IPS-15b (cell line): ENCODE results near the gene KLF16.
A peak's percentile ranks its signal among the peaks of the same experiment; 100 is the strongest.

Experiments used
- H3K27me3 ChIP-seq: one replicate; pipeline ENCODE4 v1.6.1; 2013; ENCODE audit warnings: low read length; ENCODE audit not compliant: control insufficient read depth, insufficient read depth
- H3K36me3 ChIP-seq: one replicate; pipeline ENCODE4 v1.6.1; 2013; ENCODE audit warnings: low read length; ENCODE audit not compliant: control insufficient read depth, insufficient read depth
- H3K4me1 ChIP-seq: one replicate; pipeline ENCODE4 v1.6.1; 2013; ENCODE audit warnings: mild to moderate bottlenecking, low read length; ENCODE audit not compliant: control insufficient read depth, insufficient read depth
- H3K4me3 ChIP-seq: one replicate; pipeline ENCODE4 v1.5.1; 2013; ENCODE audit warnings: low read depth, low read length
- H3K9ac ChIP-seq: one replicate; pipeline ENCODE4 v1.6.1; 2013; ENCODE audit warnings: low read depth, mild to moderate bottlenecking, low read length
- H3K9me3 ChIP-seq: one replicate; pipeline ENCODE4 v1.6.1; 2013; ENCODE audit warnings: mild to moderate bottlenecking, low read length; ENCODE audit not compliant: control insufficient read depth, insufficient read depth

KLF16 gene

GRCh38 chr19:1874554-1875185 lies 11.3 kb upstream of the KLF16 start:
- no peak overlapping the region for H3K9ac ChIP-seq
- H3K27me3 ChIP-seq: no peaks in the 10 kb centered on the region
- H3K9me3 ChIP-seq: no peaks in the 10 kb centered on the region
- H3K4me1 ChIP-seq: no peaks in the 10 kb centered on the region
- peaks cover 7% of the 10 kb centered on the region for H3K36me3 ChIP-seq
- H3K4me3 ChIP-seq: peak overlapping the region; percentile 89

- Histone ChIP-seq H3K9me3 (no peaks in the 10 kb centered on the region), H3K4me1 (no peaks in the 10 kb centered on the region), H3K9ac (no peak overlapping the region), H3K4me3 (no peak overlapping the region), H3K36me3 (peaks cover 7% of the 10 kb centered on the region), H3K27me3 (no peaks in the 10 kb centered on the region)
Measured at GRCh38 chr19:1873524-1874473, 10.4 kb upstream of the KLF16 start.

GRCh38 chr19:1872807-1873523 lies 9.6 kb upstream of the KLF16 start:
- Histone ChIP-seq H3K9ac (no peak overlapping the region), H3K9me3 (no peaks in the 10 kb centered on the region), H3K4me1 (no peaks in the 10 kb centered on the region), H3K4me3 (no peak overlapping the region), H3K27me3 (no peaks in the 10 kb centered on the region), H3K36me3 (peaks cover 7% of the 10 kb centered on the region)

DNA sequence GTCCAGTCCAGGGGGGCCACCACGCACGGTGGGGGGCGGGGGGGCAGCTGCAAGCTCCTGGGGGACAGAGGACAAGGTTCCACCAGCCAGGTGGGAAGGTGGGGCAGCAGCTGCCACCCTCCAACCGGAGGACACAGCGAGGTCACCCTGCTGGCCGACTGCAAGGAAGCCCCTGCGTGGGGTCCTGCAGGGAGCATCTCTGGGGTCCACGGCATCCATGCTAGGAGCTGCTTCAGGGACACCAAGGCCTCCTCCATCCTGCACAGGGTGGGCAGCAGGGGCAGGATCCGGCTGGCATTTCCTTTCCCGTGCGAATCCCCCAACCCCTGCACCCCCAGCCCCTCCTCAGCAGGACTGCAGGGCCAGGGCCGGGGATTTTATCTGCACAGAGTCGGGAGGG lies 8.3 kb upstream of the KLF16 start:
- Histone ChIP-seq H3K9ac (no peak overlapping the region), H3K36me3 (peaks cover 7% of the 10 kb centered on the region), H3K27me3 (no peaks in the 10 kb centered on the region), H3K9me3 (no peaks in the 10 kb centered on the region), H3K4me3 (no peak overlapping the region), H3K4me1 (no peaks in the 10 kb centered on the region)

- Histone ChIP-seq H3K4me3 (no peak overlapping the region), H3K9ac (no peak overlapping the region)
Measured at GRCh38 chr19:1871140-1871597, 7.8 kb upstream of the KLF16 start.

DNA sequence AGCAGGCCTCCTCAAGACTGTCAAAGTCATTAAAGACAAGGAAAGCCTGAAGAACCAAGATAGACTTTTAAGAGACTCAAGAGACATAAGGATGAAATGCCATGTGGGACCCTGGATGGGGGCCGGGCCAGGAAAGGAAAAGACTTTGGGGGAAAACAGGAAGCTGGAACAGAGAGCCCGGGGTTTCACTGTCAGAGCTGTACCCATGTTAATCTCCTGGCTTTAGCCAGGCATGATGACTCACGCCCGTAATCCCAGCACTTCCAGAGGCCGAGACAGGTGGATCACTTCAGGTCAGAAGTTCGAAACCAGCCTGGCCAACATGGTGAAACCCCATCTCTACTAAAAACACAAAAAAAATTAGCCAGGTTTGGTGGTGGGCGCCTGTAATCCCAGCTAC lies 5.6 kb upstream of the KLF16 start:
- Histone ChIP-seq H3K4me3 (no peak overlapping the region), H3K9ac (no peak overlapping the region), H3K27me3 (no peaks in the 10 kb centered on the region), H3K9me3 (no peaks in the 10 kb centered on the region), H3K4me1 (peaks cover 4% of the 10 kb centered on the region), H3K36me3 (peaks cover 7% of the 10 kb centered on the region)

More at GRCh38 chr19:1871140-1871597, 7.8 kb upstream of the KLF16 start:
- H3K36me3 ChIP-seq: peaks cover 7% of the 10 kb centered on the region
- H3K27me3 ChIP-seq: no peaks in the 10 kb centered on the region
- no peaks in the 10 kb centered on the region for H3K9me3 ChIP-seq
- no peaks in the 10 kb centered on the region for H3K4me1 ChIP-seq

DNA sequence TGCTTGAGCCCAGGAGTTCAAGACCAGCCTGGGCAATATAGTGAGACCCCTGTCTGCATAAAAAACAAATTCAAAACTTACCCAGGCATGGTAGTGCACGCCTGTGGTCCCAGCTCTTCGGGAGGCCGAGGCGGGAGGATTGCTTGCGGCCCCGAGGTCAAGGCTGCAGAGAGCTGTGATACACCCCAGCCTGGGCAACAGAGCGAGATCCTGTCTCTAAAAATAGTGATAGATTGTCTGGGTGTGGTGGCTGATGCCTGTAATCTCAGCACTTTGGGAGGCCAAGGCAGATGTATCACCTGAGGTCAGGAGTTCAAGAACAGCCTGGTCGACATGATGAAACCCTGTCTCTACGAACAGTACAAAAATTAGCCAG lies 4.0 kb upstream of the KLF16 start:
- Histone ChIP-seq H3K4me3 (no peak overlapping the region), H3K36me3 (no peaks in the 10 kb centered on the region), H3K9me3 (no peaks in the 10 kb centered on the region), H3K27me3 (no peaks in the 10 kb centered on the region), H3K9ac (no peak overlapping the region), H3K4me1 (peaks cover 4% of the 10 kb centered on the region)

DNA sequence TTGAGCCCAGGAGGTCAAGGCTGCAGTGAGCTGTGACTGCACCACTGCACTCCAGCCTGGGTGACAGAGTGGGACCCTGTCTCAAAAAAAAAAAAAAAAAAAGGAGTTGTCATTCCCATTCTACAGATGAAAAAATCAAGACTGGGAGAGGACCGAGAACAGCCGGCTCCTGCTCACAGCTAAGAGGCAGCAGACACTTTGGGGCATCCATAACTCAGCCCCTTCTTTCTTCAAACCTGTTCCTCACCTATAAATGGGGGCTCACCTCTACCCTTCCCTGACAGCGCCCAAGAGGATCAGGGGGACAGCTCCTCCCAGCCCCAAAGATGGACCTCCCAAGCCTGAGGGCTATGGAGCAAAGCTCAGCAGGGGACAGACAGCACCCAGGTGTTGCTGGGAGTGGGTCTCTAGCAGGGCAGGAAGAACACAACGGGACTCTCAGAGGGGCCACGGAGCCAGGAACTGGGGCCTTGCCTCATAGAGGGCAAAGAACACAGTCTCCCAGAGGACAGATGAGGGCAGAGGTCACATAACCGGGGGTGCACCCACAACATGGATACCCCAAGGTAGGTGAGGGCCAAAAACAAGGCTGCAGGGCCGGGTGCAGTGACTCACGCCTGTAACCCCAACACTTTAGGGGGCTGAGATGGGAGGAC lies 3.4 kb upstream of the KLF16 start:
- Histone ChIP-seq H3K4me1 (peaks cover 4% of the 10 kb centered on the region), H3K36me3 (no peaks in the 10 kb centered on the region), H3K4me3 (no peak overlapping the region), H3K27me3 (peaks cover 3% of the 10 kb centered on the region), H3K9ac (no peak overlapping the region), H3K9me3 (no peaks in the 10 kb centered on the region)

DNA sequence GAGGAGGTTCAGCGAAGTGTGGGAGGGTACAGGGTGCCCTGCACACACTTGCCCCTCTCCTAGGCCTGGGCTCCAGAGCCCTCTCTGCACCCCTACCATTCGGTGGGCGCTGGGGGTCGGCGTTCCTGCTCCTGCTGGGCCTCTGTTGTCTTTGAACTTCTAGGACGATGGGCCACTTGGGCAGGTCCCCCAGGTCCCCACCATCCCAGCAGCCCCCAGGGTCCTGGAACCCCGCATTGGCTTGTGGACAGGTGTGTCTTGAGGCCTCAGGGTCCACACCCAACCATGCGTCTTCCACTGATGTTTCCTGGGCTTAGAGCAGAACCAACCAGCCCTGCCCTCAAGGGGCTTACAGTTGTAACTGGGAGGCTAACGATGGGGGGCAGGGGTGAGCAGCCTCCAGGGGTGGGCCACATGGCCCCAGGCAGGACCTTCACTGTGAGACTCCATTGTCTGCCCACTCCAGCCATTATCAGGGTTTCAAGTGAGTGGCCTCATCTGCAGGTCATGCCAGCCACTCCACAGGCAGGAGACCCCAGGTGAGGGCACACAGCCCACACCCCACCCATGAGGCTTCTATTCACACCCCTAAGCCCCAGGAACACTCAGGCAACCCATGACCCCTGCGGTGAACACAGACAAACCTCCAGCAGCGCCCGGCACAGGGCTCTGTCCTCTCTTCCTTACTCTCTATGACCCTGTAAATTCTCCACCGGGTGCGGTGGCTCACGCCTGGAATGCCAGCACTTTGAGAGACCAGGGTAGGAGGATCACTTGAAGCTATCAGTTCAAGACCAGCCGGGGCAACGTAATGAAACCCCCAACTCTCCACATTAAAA lies 2.0 kb upstream of the KLF16 start:
- Histone ChIP-seq H3K27me3 (peaks cover 13% of the 10 kb centered on the region), H3K4me3 (peak overlapping the region; percentile 70), H3K4me1 (peaks cover 7% of the 10 kb centered on the region), H3K36me3 (no peaks in the 10 kb centered on the region), H3K9ac (peak overlapping the region; percentile 77), H3K9me3 (no peaks in the 10 kb centered on the region)

GRCh38 chr19:1864480-1865171 lies 1.2 kb upstream of the KLF16 start:
- H3K4me1 ChIP-seq: peaks cover 7% of the 10 kb centered on the region

More at GRCh38 chr19:1864480-1865171, 1.2 kb upstream of the KLF16 start:
- peak overlapping the region; percentile 83 for H3K9ac ChIP-seq
- H3K9me3 ChIP-seq: no peaks in the 10 kb centered on the region
- peaks cover 13% of the 10 kb centered on the region for H3K27me3 ChIP-seq
- H3K4me3 ChIP-seq: peak overlapping the region; percentile 70
- no peaks in the 10 kb centered on the region for H3K36me3 ChIP-seq
